ENCODE results near the gene THSD7A.

- TF ChIP-seq CTCF (IDR thresholded peaks at IDR 0.05) (no peak), MLX (CRISPR knock-in tag; IDR thresholded peaks at IDR 0.05) (no peak), TEAD4 (CRISPR knock-in tag; IDR thresholded peaks at IDR 0.05) (no peak), E2F1 (CRISPR knock-in tag; IDR thresholded peaks at IDR 0.05) (no peak)
These were observed 499.2 kb downstream of the THSD7A start for GRCh38 chr7:11332865-11333228.
